Endothelial cell (in vitro differentiated cells): ENCODE measurements around the gene ELOF1. TPM values are rescaled to one million over a fixed set of nuclear protein-coding genes. Genes with fewer than 3 reads are reported as not detected.

Experiments
- DNase-seq: peaks from one replicate; pipeline ENCODE4 v3.0.0; 2021; ENCODE audit warnings: low spot score
- H3K27ac Mint-ChIP-seq: one replicate; pipeline ENCODE4 v1.8.0; 2021; ENCODE audit warnings: mixed read lengths, inconsistent platforms; ENCODE audit not compliant: unreplicated experiment
- H3K27me3 Mint-ChIP-seq: one replicate; pipeline ENCODE4 v1.8.0; 2021; ENCODE audit warnings: mild to moderate bottlenecking, moderate library complexity, mixed read lengths, inconsistent platforms; ENCODE audit not compliant: unreplicated experiment
- H3K36me3 Mint-ChIP-seq: one replicate; pipeline ENCODE4 v1.8.0; 2021; ENCODE audit warnings: mild to moderate bottlenecking, low read depth, mixed read lengths, inconsistent platforms; ENCODE audit not compliant: unreplicated experiment
- H3K4me1 Mint-ChIP-seq: one replicate; pipeline ENCODE4 v1.8.0; 2021; ENCODE audit warnings: mild to moderate bottlenecking, mixed read lengths, inconsistent platforms; ENCODE audit not compliant: unreplicated experiment
- H3K4me3 Mint-ChIP-seq: one replicate; pipeline ENCODE4 v1.8.0; 2021; ENCODE audit warnings: mild to moderate bottlenecking, mixed read lengths, inconsistent platforms; ENCODE audit not compliant: unreplicated experiment
- H3K9me3 Mint-ChIP-seq: one replicate; pipeline ENCODE4 v1.8.0; 2021; ENCODE audit warnings: mixed read lengths, inconsistent platforms; ENCODE audit not compliant: unreplicated experiment
- CTCF ChIP-seq: fragments of 200-600 bp; sonication (generic); IDR thresholded peaks from one replicate; pipeline ENCODE4 v1.5.0; 2021; ENCODE audit warnings: antibody characterized with exemption; ENCODE audit not compliant: unreplicated experiment
- total RNA-seq: library from RNA; stranded (reverse); fragmentation: NEBNext Ultra II Directional; extraction: Animal tissue kit (Norgen Biotek cat#: 25700); gene quantifications from one replicate; pipeline ENCODE4 v1.2.1, GENCODE V29; 2021; ENCODE audit not compliant: unreplicated experiment

Gene ELOF1
- total RNA-seq, 1 donor from 2014 or later: 44.0 TPM

- Mint-ChIP-seq H3K4me3 (no peak overlapping the region), H3K9me3 (no peaks in the 10 kb centered on the region), H3K27ac (no peak overlapping the region), H3K4me1 (no peaks in the 10 kb centered on the region), H3K27me3 (no peaks in the 10 kb centered on the region), H3K36me3 (peaks cover 6% of the 10 kb centered on the region)
- no peak for TF ChIP-seq CTCF
- no peak for DNase-seq
Observed at GRCh38 chr19:11549386-11549953, 9.6 kb downstream of the ELOF1 start.

GRCh38 chr19:11547929-11548700 is 10.9 kb downstream of the ELOF1 start:
- no peaks in the 10 kb centered on the region for H3K27me3 Mint-ChIP-seq
- no peak overlapping the region for H3K27ac Mint-ChIP-seq
- no peak for DNase-seq

GRCh38 chr19:11541238-11541637 is 17.8 kb downstream of the ELOF1 start:
- Mint-ChIP-seq H3K4me3 (no peak overlapping the region), H3K4me1 (no peaks in the 10 kb centered on the region), H3K27ac (no peak overlapping the region), H3K36me3 (no peaks in the 10 kb centered on the region), H3K9me3 (no peaks in the 10 kb centered on the region), H3K27me3 (peaks cover 9% of the 10 kb centered on the region)
- no peak for TF ChIP-seq CTCF
- no peak for DNase-seq

More at GRCh38 chr19:11547929-11548700, 10.9 kb downstream of the ELOF1 start:
- Mint-ChIP-seq H3K36me3 (peaks cover 6% of the 10 kb centered on the region), H3K4me3 (no peak overlapping the region), H3K9me3 (no peaks in the 10 kb centered on the region), H3K4me1 (no peaks in the 10 kb centered on the region)
- TF ChIP-seq CTCF: no peak

- TF ChIP-seq CTCF: no peak
- Mint-ChIP-seq H3K4me1 (no peaks in the 10 kb centered on the region), H3K4me3 (no peak overlapping the region), H3K36me3 (no peaks in the 10 kb centered on the region), H3K27ac (no peak overlapping the region), H3K9me3 (no peaks in the 10 kb centered on the region), H3K27me3 (peaks cover 10% of the 10 kb centered on the region)
- no peak for DNase-seq
Observed at GRCh38 chr19:11540645-11541044, 18.4 kb downstream of the ELOF1 start.
